Type B pancreatic cell (in vitro differentiated cells): Measurements from ENCODE around the gene RBM39. TPM values are rescaled to one million over a fixed set of nuclear protein-coding genes. Genes with fewer than 3 reads are reported as not detected.

Experiments used
- DNase-seq: peaks from one replicate; pipeline ENCODE4 v3.0.0; 2021; ENCODE audit warnings: mixed read lengths; ENCODE audit not compliant: unreplicated experiment; ENCODE audit errors: extremely low spot score
- H3K27ac Mint-ChIP-seq: 2 replicates; pipeline ENCODE4 v1.8.0; 2021; ENCODE audit warnings: mild to moderate bottlenecking, mixed read lengths
- H3K27me3 Mint-ChIP-seq: 2 replicates; pipeline ENCODE4 v1.8.0; 2021; ENCODE audit warnings: mixed read lengths
- H3K36me3 Mint-ChIP-seq: 2 replicates; pipeline ENCODE4 v1.8.0; 2021; ENCODE audit warnings: mixed read lengths
- H3K4me1 Mint-ChIP-seq: one replicate; pipeline ENCODE4 v1.8.0; 2021; ENCODE audit warnings: mixed read lengths; ENCODE audit not compliant: unreplicated experiment
- H3K4me3 Mint-ChIP-seq: 2 replicates; pipeline ENCODE4 v1.8.0; 2021; ENCODE audit warnings: mild to moderate bottlenecking, mixed read lengths
- H3K9me3 Mint-ChIP-seq: 2 replicates; pipeline ENCODE4 v1.8.0; 2021; ENCODE audit warnings: mixed read lengths
- total RNA-seq: library from RNA; stranded (reverse); gene quantifications from 2 replicates; pipeline ENCODE4 v1.2.1, GENCODE V29; 2021; ENCODE audit warnings: low replicate concordance
- TF ChIP-seq, protein P1 (sequence below): fragments of 200-600 bp; sonication (generic); conservative IDR thresholded peaks from 2 replicates; pipeline ENCODE4 v1.5.0; 2021; ENCODE audit warnings: antibody characterized with exemption, mild to moderate bottlenecking

The RBM39 gene
- total RNA-seq, 1 donor from 2014 or later: 398 TPM

- H3K36me3 Mint-ChIP-seq: peaks cover 14% of the 10 kb centered on the region
- no peaks in the 10 kb centered on the region for H3K9me3 Mint-ChIP-seq
- H3K27ac Mint-ChIP-seq: peak overlapping the region; percentile 99
- peak overlapping the region; percentile 98 for H3K4me3 Mint-ChIP-seq
- peaks cover 46% of the 10 kb centered on the region for H3K4me1 Mint-ChIP-seq
- TF ChIP-seq, protein P1, sequence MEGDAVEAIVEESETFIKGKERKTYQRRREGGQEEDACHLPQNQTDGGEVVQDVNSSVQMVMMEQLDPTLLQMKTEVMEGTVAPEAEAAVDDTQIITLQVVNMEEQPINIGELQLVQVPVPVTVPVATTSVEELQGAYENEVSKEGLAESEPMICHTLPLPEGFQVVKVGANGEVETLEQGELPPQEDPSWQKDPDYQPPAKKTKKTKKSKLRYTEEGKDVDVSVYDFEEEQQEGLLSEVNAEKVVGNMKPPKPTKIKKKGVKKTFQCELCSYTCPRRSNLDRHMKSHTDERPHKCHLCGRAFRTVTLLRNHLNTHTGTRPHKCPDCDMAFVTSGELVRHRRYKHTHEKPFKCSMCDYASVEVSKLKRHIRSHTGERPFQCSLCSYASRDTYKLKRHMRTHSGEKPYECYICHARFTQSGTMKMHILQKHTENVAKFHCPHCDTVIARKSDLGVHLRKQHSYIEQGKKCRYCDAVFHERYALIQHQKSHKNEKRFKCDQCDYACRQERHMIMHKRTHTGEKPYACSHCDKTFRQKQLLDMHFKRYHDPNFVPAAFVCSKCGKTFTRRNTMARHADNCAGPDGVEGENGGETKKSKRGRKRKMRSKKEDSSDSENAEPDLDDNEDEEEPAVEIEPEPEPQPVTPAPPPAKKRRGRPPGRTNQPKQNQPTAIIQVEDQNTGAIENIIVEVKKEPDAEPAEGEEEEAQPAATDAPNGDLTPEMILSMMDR: no peak
- no peak for DNase-seq
- no peaks in the 10 kb centered on the region for H3K27me3 Mint-ChIP-seq
Measured at GRCh38 chr20:35663516-35664465, 78.3 kb downstream of the RBM39 start.

DNA sequence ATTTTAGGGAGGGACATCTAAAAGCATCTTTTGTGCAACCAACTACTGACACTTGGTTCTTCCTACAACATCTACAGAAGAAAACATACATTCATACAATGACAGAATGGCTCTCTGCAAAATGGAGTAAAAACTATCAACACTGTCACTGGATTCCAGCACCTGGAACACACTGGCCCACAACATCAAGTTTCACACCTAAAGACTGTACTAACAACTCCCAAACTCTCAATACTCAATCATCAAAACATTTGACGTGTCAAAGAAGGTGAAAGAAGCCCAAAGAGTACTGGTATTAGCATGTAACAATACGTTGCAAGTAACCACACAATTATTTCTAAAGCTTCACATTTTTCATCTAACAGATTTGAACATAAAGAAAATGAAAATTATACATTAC is 79.5 kb downstream of the RBM39 start:
- Mint-ChIP-seq H3K36me3 (peaks cover 8% of the 10 kb centered on the region), H3K9me3 (no peaks in the 10 kb centered on the region), H3K27ac (peak overlapping the region; percentile 99), H3K4me3 (peak overlapping the region; percentile 98), H3K4me1 (peaks cover 47% of the 10 kb centered on the region), H3K27me3 (no peaks in the 10 kb centered on the region)
- no peak for DNase-seq
- TF ChIP-seq, protein P1: no peak

GRCh38 chr20:35661908-35662307 is 80.2 kb downstream of the RBM39 start:
- peak overlapping the region; percentile 98 for H3K4me3 Mint-ChIP-seq
- H3K36me3 Mint-ChIP-seq: peaks cover 13% of the 10 kb centered on the region
- DNase-seq: no peak
- TF ChIP-seq, protein P1: no peak
- H3K27ac Mint-ChIP-seq: peak overlapping the region; percentile 99
- H3K9me3 Mint-ChIP-seq: no peaks in the 10 kb centered on the region
- no peaks in the 10 kb centered on the region for H3K27me3 Mint-ChIP-seq
- H3K4me1 Mint-ChIP-seq: peaks cover 52% of the 10 kb centered on the region

- Mint-ChIP-seq H3K4me1 (peaks cover 52% of the 10 kb centered on the region), H3K27ac (peak overlapping the region; percentile 99)
- no peak for DNase-seq
Measured at GRCh38 chr20:35661053-35661452, 81.0 kb downstream of the RBM39 start.

DNA sequence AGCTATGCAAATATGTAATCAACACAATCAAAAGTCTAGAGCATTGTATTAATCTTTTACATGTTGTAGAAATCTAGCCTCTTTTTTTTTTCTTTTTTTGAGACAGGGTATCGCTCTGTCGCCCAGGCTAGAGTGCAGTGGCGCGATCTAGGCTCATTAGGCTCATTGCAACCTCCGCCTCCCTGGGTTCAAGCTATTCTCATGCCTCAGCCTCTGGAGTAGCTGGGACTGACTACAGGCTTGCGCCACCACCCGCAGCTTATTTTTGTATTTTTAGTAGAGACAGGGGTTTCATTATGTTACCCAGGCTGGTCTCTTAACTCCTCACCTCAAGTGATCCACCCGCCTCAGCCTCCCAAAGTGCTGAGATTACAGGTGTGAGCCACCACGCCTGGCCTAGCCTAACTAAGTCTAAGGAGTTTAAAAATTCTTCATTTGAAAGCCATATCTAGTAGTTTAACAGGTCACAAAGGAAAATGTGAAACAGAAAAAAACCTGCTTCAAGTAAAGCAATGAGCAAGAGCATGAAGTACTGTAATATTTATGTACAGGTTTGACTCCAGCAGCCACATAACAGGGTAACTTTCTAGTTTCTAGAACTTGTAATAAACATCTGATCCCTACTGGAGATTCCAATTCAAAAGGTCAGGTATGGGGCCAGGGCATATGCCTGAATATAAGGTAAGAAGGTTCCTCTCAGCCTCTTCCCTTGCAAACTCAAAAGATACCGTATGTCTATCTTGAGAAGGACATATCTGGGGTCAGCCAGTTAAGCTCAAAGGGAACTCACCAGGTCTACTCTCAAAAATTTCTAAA is 81.7 kb downstream of the RBM39 start:
- Mint-ChIP-seq H3K36me3 (peaks cover 13% of the 10 kb centered on the region), H3K27me3 (no peaks in the 10 kb centered on the region), H3K4me3 (peak overlapping the region; percentile 52), H3K4me1 (peaks cover 52% of the 10 kb centered on the region), H3K27ac (peak overlapping the region; percentile 61), H3K9me3 (no peaks in the 10 kb centered on the region)
- TF ChIP-seq, protein P1: no peak
- DNase-seq: no peak

More at GRCh38 chr20:35661053-35661452, 81.0 kb downstream of the RBM39 start:
- Mint-ChIP-seq H3K9me3 (no peaks in the 10 kb centered on the region), H3K4me3 (peak overlapping the region; percentile 98), H3K27me3 (no peaks in the 10 kb centered on the region), H3K36me3 (peaks cover 13% of the 10 kb centered on the region)
- TF ChIP-seq, protein P1: no peak
